GM13976 (cell line): ENCODE results near the gene CFAP57.

Experiments used
- DNase-seq: peaks from one replicate; pipeline ENCODE4 v3.0.0; 2012; ENCODE audit warnings: low spot score
- CTCF ChIP-seq: IDR thresholded peaks from 2 replicates; pipeline ENCODE4 v1.5.1; 2012; ENCODE audit warnings: borderline replicate concordance, mild to moderate bottlenecking; ENCODE audit not compliant: insufficient read depth; ENCODE audit errors: extremely low read depth, missing control alignments, control extremely low read depth
- in situ Hi-C: fragments of 300-500 bp; cut with MboI; formaldehyde crosslinking; loops from one replicate; pipeline ENCODE4 v1.12.0; 2022; ENCODE audit warnings: low sequenced_read_pairs, mixed read lengths, inconsistent platforms; ENCODE audit not compliant: unreplicated experiment

The CFAP57 gene

GRCh38 chr1:43303471-43304313 is 131.6 kb downstream of the CFAP57 start:
- no peak for DNase-seq
- no peak for TF ChIP-seq CTCF
- in situ Hi-C loops, result no loop called here
